Effector CD8-positive, alpha-beta T cell (primary cell): ENCODE measurements around the gene MUC21.
"Not testable (repeated sequence)": the region's sequence is repeated elsewhere in the genome, so short reads cannot be mapped to it uniquely, and the experiment has no call there.

Experiments used
- DNase-seq: peaks from one replicate; lab custom pipeline; 2025; lab: John Stamatoyannopoulos, UW

Gene MUC21

DNA sequence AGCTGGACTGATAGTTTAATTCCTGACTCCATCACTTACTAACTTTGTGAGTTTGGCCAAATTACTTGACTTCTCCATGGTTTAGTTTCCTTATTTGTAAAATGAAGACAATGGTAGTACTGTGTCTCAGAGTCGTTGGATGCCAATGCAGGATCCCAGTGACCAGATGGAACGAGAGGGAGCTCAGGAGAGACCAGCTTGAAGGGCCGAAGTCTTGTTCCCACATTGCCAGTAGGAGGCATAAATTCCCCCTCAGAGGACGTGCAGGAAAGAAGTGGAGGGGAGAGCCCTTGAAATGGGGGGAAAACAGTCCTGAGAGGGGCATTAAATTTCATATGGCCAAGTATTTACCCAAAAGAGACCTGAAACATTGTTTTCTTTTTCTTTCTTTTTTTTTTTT is 24.6 kb downstream of the MUC21 start:
- DNase-seq = no peak

DNA sequence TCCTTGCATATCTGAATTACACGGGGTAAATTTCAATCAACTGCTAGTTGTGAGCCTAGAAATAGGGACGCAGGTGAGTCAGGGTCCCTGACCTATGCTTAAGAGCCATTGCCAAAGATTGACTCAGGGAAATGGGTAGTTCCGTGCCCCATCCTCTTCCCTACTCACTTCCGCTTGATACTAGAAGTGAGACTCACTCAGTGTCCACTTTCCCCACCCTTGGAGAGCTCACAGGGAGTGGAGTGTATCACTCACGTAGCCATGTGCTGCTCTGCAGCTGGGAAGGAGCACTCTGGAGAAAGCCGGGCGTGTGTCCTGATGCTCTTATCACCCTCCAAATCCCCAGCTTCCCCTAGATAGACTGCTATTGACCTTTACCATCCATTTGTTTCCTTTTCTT is 26.2 kb downstream of the MUC21 start:
- no peak for DNase-seq

DNA sequence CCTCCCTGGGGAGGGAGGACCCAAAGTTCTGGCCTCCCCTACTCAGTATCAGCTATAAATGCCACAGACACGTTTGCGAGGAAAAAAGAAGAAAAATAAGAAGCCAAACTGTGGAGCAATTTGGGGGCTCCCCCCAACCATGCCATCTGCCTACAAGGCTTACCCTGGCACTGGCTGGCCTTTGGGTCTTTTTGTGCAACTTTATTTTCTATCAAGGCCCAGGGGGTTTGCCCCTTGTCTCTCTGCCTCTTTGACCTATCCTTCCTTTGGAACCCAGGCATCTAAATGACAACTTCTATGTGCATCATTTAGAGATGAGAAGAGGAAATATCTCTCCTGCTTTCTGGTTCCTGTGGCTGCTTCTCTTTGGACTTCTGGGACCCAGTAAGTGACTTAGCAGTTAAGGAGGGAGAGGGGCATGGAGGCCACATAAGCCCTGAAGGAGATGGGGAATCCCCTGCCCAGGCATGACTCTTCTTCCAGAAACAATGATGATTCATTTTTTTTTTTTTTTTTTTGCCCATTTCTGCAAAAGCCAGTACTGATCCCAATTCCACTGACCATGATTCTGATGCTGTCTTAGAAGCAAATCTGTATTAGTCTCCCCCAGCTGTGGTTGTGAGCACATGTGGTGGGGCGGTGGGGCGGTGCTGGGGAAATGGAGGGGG is 27.0 kb downstream of the MUC21 start, which contains the start of gene MUC22:
Gene MUC22 (plus strand): TSS at position 82 of the 668 bp plus-strand sequence. CDS start 233 bp downstream, at position 315.
- no peak for DNase-seq

DNA sequence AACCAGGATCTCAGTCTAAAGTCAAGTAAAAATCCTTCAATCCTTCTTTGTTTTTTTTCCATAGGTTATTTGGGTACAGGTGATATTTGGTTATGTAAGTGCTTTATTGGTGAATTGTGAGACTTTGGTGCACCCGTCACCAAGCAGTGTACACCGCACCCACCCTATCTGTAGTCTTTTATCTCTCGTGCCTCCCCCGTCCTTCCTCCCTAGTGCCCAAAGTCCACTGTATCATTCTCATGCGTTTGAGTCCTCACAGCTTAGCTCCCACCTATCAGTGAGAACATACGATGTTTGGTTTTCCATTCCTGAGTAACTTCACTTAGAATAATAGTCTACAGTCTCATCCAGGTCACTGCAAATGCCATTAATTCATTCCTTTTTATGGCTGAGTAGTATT is 27.6 kb downstream of the MUC21 start:
- DNase-seq = no peak

DNA sequence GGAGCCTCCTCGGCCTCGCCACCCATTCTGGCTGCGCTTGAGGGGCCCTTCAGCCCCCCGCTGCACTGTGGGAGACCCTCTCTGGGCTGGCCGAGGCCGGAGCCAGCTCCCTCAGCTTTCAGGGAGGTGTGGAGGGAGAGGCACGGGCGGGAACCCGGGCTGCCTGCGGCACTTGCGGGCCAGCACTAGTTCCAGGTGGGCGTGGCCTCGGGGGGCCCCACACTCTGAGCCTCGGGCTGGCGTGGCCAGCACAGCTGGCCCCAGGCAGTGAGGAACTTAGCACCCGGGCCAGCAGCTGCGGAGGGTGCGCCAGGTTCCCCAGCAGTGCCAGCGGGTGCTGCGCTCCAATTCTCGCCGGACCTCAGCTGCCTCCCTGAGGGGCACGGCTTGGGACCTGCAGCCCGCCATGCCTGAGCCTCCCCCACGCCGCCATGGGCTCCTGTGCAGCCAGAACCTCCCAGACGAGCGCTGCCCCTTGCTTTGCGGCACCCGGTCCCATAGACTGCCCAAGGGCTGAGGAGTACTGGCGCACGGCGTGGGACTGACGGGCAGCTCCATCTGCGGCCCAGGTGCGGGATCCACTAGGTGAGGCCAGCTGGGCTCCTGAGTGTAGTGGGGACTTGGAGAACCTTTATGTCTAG is 33.3 kb downstream of the MUC21 start:
- no peak for DNase-seq

DNA sequence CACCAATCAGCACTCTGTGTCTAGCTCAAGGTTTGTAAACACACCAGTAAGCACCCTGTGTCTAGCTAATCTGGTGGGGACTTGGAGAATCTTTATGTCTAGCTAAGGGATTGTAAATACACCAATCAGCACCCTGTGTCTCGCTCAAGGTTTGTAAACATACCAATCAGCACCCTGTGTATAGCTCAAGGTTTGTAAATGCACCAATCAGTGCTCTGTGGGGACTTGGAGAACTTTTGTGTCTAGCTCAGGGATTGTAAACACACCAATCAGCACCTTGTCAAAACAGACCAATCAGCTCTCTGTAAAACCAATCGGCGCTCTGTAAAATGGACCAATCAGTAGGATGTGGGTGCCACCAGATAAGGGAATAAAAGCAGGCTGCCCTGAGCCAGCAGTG is 33.9 kb downstream of the MUC21 start:
- DNase-seq = not testable (repeated sequence)

DNA sequence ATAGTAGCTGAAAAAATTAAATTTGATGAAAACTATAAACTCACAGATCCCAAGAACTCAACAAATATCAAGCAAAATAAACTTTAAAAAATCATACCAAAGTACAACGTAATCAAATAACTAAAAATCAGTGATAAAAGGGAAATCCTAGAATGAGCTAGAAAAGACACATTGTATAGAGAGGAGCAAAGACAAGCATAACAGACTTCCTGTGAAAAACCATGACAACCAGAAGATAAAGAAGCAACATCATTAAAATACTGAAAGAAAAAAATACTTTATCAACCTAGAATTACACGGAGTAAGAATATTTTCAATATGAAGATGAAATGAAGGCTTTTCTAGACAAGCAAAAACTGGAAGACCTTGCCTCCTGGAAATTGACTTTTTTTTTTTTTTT is 36.5 kb downstream of the MUC21 start:
- DNase-seq = no peak

DNA sequence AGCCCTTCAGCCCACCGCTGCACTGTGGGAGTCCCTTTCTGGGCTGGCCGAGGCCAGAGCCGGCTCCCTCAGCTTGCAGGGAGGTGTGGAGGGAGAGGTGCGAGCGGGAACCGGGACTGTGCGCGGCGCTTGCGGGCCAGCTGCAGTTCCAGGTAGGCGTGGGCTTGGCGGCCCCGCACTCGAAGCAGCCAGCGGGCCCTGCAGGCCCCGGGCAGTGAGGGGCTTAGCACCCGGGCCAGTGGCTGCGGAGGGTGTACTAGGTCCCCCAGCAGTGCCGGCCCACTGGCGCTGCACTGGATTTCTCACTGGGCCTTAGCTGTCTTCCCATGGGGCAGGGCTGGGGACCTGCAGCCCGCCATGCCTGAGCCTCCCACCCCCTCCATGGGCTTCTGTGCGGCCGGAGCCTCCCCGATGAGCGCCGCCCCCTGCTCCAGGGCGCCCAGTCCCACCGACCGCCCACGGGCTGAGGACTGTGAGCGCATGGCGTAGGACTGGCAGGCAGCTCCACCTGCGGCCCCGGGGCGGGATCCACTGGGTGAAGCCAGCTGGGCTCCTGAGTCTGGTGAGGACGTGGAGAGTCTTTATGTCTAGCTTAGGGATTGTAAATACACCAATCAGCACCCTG is 37.2 kb downstream of the MUC21 start:
- not testable (repeated sequence) for DNase-seq

DNA sequence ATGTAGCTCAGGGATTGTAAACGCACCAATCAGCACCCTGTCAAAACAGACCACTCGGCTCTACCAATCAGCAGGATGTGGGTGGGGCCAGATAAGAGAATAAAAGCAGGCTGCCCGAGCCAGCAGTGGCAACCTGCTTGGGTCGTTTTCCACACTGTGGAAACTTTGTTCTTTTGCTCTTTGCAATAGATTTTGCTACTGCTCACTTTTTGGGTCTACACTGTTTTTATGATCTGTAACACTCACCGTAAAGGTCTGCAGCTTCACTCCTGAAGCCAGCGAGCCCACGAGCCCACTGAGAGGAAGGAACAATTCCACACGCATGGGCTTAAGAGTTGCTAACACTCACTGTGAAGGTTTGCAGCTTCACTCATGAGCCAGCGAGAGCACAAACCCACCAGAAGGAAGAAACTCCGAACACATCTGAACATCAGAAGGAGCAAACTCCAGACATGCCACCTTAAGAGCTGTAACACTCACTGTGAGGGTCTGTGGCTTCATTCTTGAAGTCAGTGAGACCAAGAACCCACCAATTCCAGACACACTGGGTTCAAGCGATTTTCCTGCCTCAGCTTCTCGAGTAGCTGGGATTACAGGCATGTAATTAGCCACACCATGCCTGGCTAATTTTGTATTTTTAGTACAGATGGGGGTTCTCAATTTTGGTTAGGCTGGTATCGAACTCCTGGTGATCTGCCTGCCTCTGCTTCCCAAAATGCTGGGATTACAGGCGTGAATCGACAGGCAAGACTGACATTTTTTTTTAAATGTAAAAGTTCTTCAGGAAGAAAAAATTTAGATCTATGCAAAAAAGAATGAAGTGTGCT is 38.4 kb downstream of the MUC21 start:
- DNase-seq = not testable (repeated sequence)

DNA sequence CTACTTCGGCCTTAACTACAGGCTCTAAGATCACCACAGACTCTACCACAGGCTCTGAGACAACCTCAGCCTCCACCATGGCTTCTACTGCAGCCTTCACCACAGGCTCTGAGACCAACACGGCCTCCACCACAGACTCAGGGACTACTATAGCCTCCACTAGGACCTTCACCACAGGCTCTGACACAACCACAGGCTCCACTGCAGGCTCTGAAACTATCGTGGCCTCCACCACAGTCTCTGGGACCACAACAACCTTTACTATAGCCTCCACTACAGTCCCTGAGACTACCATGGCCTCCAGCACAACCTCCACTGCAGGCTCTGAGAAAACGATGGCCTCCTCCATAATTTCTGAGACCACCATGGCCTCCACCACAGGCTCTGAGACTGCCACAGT is 42.1 kb downstream of the MUC21 start:
- DNase-seq = no peak

DNA sequence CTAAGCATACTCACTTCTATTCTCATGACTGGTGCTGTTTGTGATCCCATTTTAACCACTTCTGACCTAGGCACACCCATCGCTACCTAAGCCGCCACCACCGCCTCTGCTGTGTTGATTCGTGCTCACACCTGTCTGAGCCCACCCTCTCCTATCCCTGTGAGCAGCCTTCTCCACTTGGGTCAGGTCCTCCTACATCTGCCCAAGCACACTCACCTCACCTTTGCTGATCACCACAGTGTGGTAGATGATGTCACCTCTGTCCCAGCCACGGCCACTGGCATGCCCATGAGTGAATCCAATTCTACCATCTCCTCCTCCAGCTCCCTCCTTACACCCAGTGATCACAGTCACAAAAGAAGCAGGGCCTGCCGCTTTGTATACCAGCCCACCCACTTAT is 47.6 kb downstream of the MUC21 start:
- DNase-seq = no peak

DNA sequence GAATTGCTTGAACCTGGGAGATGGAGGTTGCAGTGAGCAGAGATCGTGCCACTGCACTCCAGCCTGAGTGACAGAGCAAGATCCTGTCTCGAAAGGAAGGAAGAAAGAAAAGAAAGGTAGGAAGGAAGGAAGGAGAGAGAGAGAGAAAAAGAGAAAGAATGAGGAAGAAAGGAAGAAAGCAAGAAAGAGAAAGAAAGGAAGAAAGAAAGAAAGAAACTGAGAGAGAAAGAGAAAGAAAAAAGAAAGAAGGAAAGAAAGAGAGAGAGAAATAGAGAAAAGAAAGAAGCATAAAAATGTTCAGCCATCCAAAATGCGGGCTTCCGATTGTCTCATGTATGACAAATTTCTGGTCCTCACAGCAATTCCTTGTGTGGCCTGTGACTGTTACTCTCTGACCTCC is 49.6 kb downstream of the MUC21 start:
- no peak for DNase-seq

DNA sequence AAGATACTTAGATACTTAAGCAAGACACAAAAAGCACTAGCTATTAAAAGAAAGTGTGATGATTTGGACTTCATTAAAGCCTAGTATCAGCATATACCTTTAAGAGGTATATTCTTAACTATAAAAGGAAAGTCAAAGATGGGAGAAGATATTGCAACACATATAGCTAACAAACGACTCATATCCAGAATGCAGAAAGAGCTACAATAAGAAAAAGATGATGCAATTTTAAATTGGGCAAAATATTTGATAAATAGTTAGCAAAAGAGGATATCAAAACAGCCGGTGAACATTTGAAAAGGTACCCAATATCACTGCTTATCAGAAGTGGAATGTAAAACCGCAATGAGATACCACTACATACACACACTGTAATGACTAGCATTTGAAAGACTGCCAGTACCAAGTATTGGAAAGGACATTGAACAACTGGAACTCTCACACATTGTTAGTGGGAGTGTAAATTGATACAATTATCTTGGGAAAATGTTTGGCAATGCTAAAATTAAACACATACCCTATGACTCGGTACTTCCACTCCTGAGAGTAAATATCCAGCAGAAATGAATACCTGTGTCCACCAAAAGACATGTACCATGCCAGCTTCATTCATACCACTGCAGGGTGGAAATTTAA is 52.5 kb downstream of the MUC21 start:
- no peak for DNase-seq

DNA sequence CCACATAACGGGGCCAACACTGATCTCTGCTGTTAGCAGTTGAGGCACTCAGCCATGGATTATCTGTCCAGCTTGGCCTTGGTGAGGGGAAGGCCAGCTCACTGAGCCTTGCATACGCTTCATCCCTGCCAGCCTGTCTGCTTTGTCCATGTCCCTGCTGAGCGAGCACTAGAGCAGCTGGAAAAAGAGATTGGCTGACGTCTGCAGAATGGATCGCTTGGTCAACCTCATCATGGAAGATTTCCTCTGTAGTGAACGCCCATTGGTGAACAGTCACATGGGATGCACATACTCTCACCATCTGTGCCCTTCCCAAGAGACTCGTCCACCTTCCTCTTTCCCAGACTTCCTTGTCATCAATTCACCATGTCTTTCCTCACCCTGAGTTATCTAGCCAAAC is 53.7 kb downstream of the MUC21 start:
- DNase-seq = no peak

DNA sequence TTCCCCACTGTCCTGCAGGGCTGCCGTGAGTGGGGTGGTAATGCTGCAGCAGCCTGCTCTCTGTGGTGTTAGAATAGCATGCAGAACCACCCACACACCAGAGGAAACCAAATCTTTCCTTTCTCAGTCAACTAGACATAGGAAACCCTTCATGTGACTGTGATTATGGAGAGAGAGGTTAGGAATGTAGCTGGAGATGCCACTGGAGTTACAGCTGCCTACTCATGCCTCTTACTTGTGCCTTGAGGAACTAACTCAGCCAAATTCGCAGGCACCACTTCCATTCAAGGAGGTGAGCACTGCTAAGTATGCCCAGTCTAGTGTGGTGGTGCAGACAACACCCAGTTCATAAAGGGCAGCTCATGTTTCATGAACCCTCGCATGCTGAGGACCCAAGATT is 54.2 kb downstream of the MUC21 start:
- no peak for DNase-seq

DNA sequence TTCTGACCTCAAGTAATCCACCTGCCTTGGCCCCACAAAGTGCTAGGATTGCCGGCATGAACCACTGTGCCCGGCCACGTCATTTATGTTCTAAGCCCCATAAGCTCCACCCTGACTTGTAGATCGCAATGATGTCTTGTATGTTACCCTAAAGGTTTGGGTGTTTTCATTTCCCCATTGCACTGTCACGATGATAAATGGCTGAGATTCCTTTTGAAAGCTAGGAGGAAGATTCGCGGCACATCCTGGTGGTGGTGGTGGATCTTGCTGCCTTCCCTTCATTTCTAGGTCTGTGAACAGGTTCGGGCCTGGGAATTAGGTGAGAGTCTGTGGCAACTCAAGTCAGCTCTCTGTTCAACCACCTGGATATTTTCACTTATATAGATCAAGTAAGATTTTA is 55.0 kb downstream of the MUC21 start:
- no peak for DNase-seq
